ENCODE results near the gene EIF5B.

Gene EIF5B

GRCh38 chr2:99420031-99420430, 82.8 kb downstream of the EIF5B start:
- DNase-seq, result no peak

- DNase-seq, result no peak
Measured at GRCh38 chr2:99420751-99421299, 83.6 kb downstream of the EIF5B start.

- no peak for DNase-seq
Measured at GRCh38 chr2:99421469-99421868, 84.3 kb downstream of the EIF5B start.

GRCh38 chr2:99422599-99422998, 85.4 kb downstream of the EIF5B start:
- DNase-seq, result no peak

GRCh38 chr2:99424371-99424770, 87.2 kb downstream of the EIF5B start:
- no peak for DNase-seq

GRCh38 chr2:99425022-99425421, 87.8 kb downstream of the EIF5B start:
- DNase-seq, result no peak

- DNase-seq, result no peak
Measured at GRCh38 chr2:99430614-99431291, 93.6 kb downstream of the EIF5B start.

- DNase-seq, result no peak
Measured at GRCh38 chr2:99431587-99432275, 94.5 kb downstream of the EIF5B start.

GRCh38 chr2:99433340-99433739, 96.2 kb downstream of the EIF5B start:
- no peak for DNase-seq

- DNase-seq, result no peak
Measured at GRCh38 chr2:99436874-99437273, 99.7 kb downstream of the EIF5B start.

- DNase-seq, result no peak
Measured at GRCh38 chr2:99439971-99440505, 102.8 kb downstream of the EIF5B start.

- no peak for DNase-seq
Measured at GRCh38 chr2:99442837-99443236, 105.6 kb downstream of the EIF5B start.

- DNase-seq, result no peak
Measured at GRCh38 chr2:99444222-99444621, 107.0 kb downstream of the EIF5B start.

GRCh38 chr2:99445065-99445464, 107.9 kb downstream of the EIF5B start:
- no peak for DNase-seq

GRCh38 chr2:99448556-99448955, 111.4 kb downstream of the EIF5B start:
- DNase-seq, result no peak

GRCh38 chr2:99450199-99450598, 113.0 kb downstream of the EIF5B start:
- DNase-seq, result no peak

Data from SHP77 (cell line).